NCI-H1048 (cell line): ENCODE measurements around the gene XPR1.

Experiments
- DNase-seq: peaks from one replicate; lab custom pipeline; 2025; lab: John Stamatoyannopoulos, UW

The XPR1 gene

GRCh38 chr1:180892272-180892671 is 260.4 kb downstream of the XPR1 start:
- DNase-seq, result no peak

GRCh38 chr1:180892675-180893074 is 260.9 kb downstream of the XPR1 start:
- no peak for DNase-seq

- no peak for DNase-seq
These were observed 261.8 kb downstream of the XPR1 start for GRCh38 chr1:180893614-180894013.

- DNase-seq, result no peak
These were observed 264.3 kb downstream of the XPR1 start for GRCh38 chr1:180896161-180896560.

- DNase-seq, result no peak
These were observed 266.8 kb downstream of the XPR1 start for GRCh38 chr1:180898441-180899219.

- no peak for DNase-seq
These were observed 267.4 kb downstream of the XPR1 start for GRCh38 chr1:180899262-180899661.

GRCh38 chr1:180901076-180901990 is 269.5 kb downstream of the XPR1 start:
- DNase-seq, result no peak

- DNase-seq, result no peak
These were observed 270.7 kb downstream of the XPR1 start for GRCh38 chr1:180902541-180902940.

- DNase-seq, result no peak
These were observed 274.1 kb downstream of the XPR1 start for GRCh38 chr1:180905927-180906326.

GRCh38 chr1:180906511-180906910 is 274.7 kb downstream of the XPR1 start:
- DNase-seq, result no peak

GRCh38 chr1:180907313-180908055 is 275.7 kb downstream of the XPR1 start:
- DNase-seq, result no peak

- no peak for DNase-seq
These were observed 276.4 kb downstream of the XPR1 start for GRCh38 chr1:180908074-180908765.

- no peak for DNase-seq
These were observed 277.2 kb downstream of the XPR1 start for GRCh38 chr1:180909005-180909414.

- DNase-seq, result no peak
These were observed 277.7 kb downstream of the XPR1 start for GRCh38 chr1:180909462-180909976.

GRCh38 chr1:180911640-180912191 is 279.9 kb downstream of the XPR1 start:
- DNase-seq, result no peak

- no peak for DNase-seq
These were observed 280.5 kb downstream of the XPR1 start for GRCh38 chr1:180912211-180912800.

GRCh38 chr1:180912801-180913565 is 281.2 kb downstream of the XPR1 start, which contains the start of gene KIAA1614:
Gene KIAA1614, plus strand, starts transcription at chr1:180912897. Its CDS starts 347 bp downstream, at chr1:180913244.
- DNase-seq, result no peak

GRCh38 chr1:180915426-180915965 is 283.7 kb downstream of the XPR1 start:
- DNase-seq, result no peak

- DNase-seq, result no peak
These were observed 284.4 kb downstream of the XPR1 start for GRCh38 chr1:180916012-180916770.
